HepG2 (cell line): ENCODE results near the gene SPACDR. TPM values are rescaled to one million over a fixed set of nuclear protein-coding genes. Genes with fewer than 3 reads are reported as not detected.

ENCODE experiments used
- FOXA3 ChIP-seq: IDR thresholded peaks from 2 replicates; pipeline ENCODE4 v1.6.1; 2016; ENCODE audit warnings: missing genetic modification reagents, missing compliant biosample characterization
- GPBP1L1 ChIP-seq: sonication (generic); formaldehyde crosslinking; IDR thresholded peaks from 2 replicates; pipeline ENCODE4 v1.5.0; 2020; ENCODE audit warnings: mild to moderate bottlenecking, missing genetic modification reagents
- HMGA1 ChIP-seq: sonication (generic); formaldehyde crosslinking; conservative IDR thresholded peaks from 2 replicates; pipeline ENCODE4 v1.4.0; 2020; ENCODE audit warnings: missing genetic modification reagents
- MAF1 ChIP-seq: sonication (generic); formaldehyde crosslinking; IDR thresholded peaks from 2 replicates; pipeline ENCODE4 v1.5.0; 2020; ENCODE audit warnings: missing genetic modification reagents, borderline replicate concordance
- MED8 ChIP-seq: sonication (generic); formaldehyde crosslinking; IDR thresholded peaks from 2 replicates; pipeline ENCODE4 v1.8.1; 2023; ENCODE audit warnings: mild to moderate bottlenecking, missing genetic modification reagents; ENCODE audit not compliant: insufficient replicate concordance
- NFRKB ChIP-seq: fragments of 450-650 bp; IDR thresholded peaks from 2 replicates; pipeline ENCODE4 v1.6.1; 2017
- PLRG1 ChIP-seq: fragments of 450-650 bp; conservative IDR thresholded peaks from 2 replicates; pipeline ENCODE4 v1.6.1; 2016
- SALL2 ChIP-seq: sonication (generic); formaldehyde crosslinking; IDR thresholded peaks from 2 replicates; pipeline ENCODE4 v1.8.1; 2023; ENCODE audit warnings: mild to moderate bottlenecking, missing genetic modification reagents, inconsistent platforms
- SMC3 ChIP-seq: IDR thresholded peaks from 2 replicates; pipeline ENCODE4 v1.6.1; 2011; ENCODE audit warnings: low read length, improper control_type of control experiment
- ZBTB1 ChIP-seq: sonication (generic); formaldehyde crosslinking; IDR thresholded peaks from 2 replicates; pipeline ENCODE4 v1.4.0; 2020; ENCODE audit warnings: missing genetic modification reagents, borderline replicate concordance
- ZNF207 ChIP-seq: fragments of 450-650 bp; IDR thresholded peaks from 2 replicates; pipeline ENCODE4 v1.6.1; 2016; ENCODE audit warnings: antibody characterized with exemption, borderline replicate concordance
- ZNF282 ChIP-seq: fragments of 450-650 bp; IDR thresholded peaks from 2 replicates; pipeline ENCODE4 v1.6.1; 2018; ENCODE audit not compliant: partially characterized antibody
- ZNF33A ChIP-seq: sonication (generic); formaldehyde crosslinking; IDR thresholded peaks from 2 replicates; pipeline ENCODE4 v1.5.1; 2020; ENCODE audit warnings: missing genetic modification reagents, mild to moderate bottlenecking, moderate library complexity, borderline replicate concordance
- ZNF350 ChIP-seq: sonication (generic); formaldehyde crosslinking; IDR thresholded peaks from 2 replicates; pipeline ENCODE4 v1.4.0; 2020; ENCODE audit warnings: mild to moderate bottlenecking, low read depth, missing genetic modification reagents, borderline replicate concordance
- ZNF574 ChIP-seq: sonication (generic); formaldehyde crosslinking; IDR thresholded peaks from 2 replicates; pipeline ENCODE4 v1.4.0; 2020; ENCODE audit warnings: missing genetic modification reagents
- ZNF773 ChIP-seq: sonication (generic); formaldehyde crosslinking; IDR thresholded peaks from 2 replicates; pipeline ENCODE4 v1.4.0; 2020; ENCODE audit warnings: missing genetic modification reagents, borderline replicate concordance
- polyA plus RNA-seq, 8 experiments: library from polyadenylated mRNA; depleted of rRNA in 3 of 8; stranded (reverse) in 7 of 8; unstranded in 1 of 8; fragments of >200 nt; fragmentation: Illumina TruSeq in 4 of 8; extraction: Trizol in 4 of 8; gene quantifications; 2 replicates each; pipeline versions ENCODE4 v1.2.1 to v1.2.3, GENCODE V29; 2011 to 2016; ENCODE audit warnings: low read depth in 4 of 8, missing spikeins in 1 of 8, mixed read lengths in 1 of 8; ENCODE audit not compliant: insufficient read depth in 1 of 8
- total RNA-seq, 5 experiments: library from RNA; depleted of rRNA; stranded (reverse); fragments of >200 nt; fragmentation: Illumina TruSeq; extraction: Trizol; gene quantifications; 2 replicates each; pipeline ENCODE4 v1.2.3, GENCODE V29; 2016; ENCODE audit warnings: low read depth in 1 of 5
- TF ChIP-seq, protein P1 (sequence below): IDR thresholded peaks from 2 replicates; pipeline ENCODE4 v1.6.1; 2016; ENCODE audit warnings: mild to moderate bottlenecking
- TF ChIP-seq, protein P2 (sequence below): sonication (generic); formaldehyde crosslinking; IDR thresholded peaks from 2 replicates; pipeline ENCODE4 v1.4.0; 2020; ENCODE audit warnings: mild to moderate bottlenecking, missing genetic modification reagents
- TF ChIP-seq, protein P3 (sequence below), 2 experiments: sonication (generic) in 1 of 2; formaldehyde crosslinking in 1 of 2; IDR thresholded peaks; 2 replicates each; pipeline versions ENCODE4 v1.4.0 to v1.6.1; 2018 to 2020; ENCODE audit warnings: missing genetic modification reagents in 2 of 2, borderline replicate concordance in 1 of 2, low read depth in 1 of 2, mild to moderate bottlenecking in 1 of 2, missing biosample characterization in 1 of 2

Gene SPACDR
- total and polyA plus RNA-seq, 2 of the 13 experiments (the other 11 are each of a cell fraction or from before 2014, with no cell fraction given) = 0.41 TPM; not detected in 1

- TF ChIP-seq SMC3 = no peak
- TF ChIP-seq SALL2 = 0 out of 2 replicates have a peak, but pooled peaks have one; percentile 44
- TF ChIP-seq ZNF350 (CRISPR knock-in tag) = peak; percentile 75
- 0 out of 2 replicates have a peak, but pooled peaks have one; percentile 69 for TF ChIP-seq MAF1 (CRISPR knock-in tag)
- TF ChIP-seq ZNF282 = no peak
- TF ChIP-seq ZNF574 = no peak
- TF ChIP-seq, protein P1, sequence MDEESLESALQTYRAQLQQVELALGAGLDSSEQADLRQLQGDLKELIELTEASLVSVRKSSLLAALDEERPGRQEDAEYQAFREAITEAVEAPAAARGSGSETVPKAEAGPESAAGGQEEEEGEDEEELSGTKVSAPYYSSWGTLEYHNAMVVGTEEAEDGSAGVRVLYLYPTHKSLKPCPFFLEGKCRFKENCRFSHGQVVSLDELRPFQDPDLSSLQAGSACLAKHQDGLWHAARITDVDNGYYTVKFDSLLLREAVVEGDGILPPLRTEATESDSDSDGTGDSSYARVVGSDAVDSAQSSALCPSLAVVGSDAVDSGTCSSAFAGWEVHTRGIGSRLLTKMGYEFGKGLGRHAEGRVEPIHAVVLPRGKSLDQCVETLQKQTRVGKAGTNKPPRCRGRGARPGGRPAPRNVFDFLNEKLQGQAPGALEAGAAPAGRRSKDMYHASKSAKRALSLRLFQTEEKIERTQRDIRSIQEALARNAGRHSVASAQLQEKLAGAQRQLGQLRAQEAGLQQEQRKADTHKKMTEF (CRISPR knock-in tag) = peak; percentile 24; the same call in 1 of the 2 replicates
- TF ChIP-seq, protein P2, sequence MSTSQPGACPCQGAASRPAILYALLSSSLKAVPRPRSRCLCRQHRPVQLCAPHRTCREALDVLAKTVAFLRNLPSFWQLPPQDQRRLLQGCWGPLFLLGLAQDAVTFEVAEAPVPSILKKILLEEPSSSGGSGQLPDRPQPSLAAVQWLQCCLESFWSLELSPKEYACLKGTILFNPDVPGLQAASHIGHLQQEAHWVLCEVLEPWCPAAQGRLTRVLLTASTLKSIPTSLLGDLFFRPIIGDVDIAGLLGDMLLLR (CRISPR knock-in tag) = 0 out of 2 replicates have a peak, but pooled peaks have one; percentile 72
- TF ChIP-seq NFRKB = no peak
- TF ChIP-seq ZNF207 = no peak
- no peak for TF ChIP-seq ZBTB1 (CRISPR knock-in tag)
- TF ChIP-seq HMGA1 (CRISPR knock-in tag) = no peak
- peak; percentile 67 for TF ChIP-seq MED8 (CRISPR knock-in tag)
- peak; percentile 57 for TF ChIP-seq FOXA3 (CRISPR knock-in tag)
- TF ChIP-seq, protein P3, sequence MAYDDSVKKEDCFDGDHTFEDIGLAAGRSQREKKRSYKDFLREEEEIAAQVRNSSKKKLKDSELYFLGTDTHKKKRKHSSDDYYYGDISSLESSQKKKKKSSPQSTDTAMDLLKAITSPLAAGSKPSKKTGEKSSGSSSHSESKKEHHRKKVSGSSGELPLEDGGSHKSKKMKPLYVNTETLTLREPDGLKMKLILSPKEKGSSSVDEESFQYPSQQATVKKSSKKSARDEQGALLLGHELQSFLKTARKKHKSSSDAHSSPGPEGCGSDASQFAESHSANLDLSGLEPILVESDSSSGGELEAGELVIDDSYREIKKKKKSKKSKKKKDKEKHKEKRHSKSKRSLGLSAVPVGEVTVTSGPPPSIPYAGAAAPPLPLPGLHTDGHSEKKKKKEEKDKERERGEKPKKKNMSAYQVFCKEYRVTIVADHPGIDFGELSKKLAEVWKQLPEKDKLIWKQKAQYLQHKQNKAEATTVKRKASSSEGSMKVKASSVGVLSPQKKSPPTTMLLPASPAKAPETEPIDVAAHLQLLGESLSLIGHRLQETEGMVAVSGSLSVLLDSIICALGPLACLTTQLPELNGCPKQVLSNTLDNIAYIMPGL (CRISPR knock-in tag; IDR thresholded peaks at IDR 0.05; ENCODE audit: borderline replicate concordance in 1 of 2, low read depth in 1 of 2) = peak in 1 of 2 experiments; percentile 71; a peak in 1 of 4 replicates
- TF ChIP-seq ZNF773 (CRISPR knock-in tag) = 0 out of 2 replicates have a peak, but pooled peaks have one; percentile 61
- TF ChIP-seq GPBP1L1 = no peak
- no peak for TF ChIP-seq ZNF33A
- no peak for TF ChIP-seq PLRG1
Measured at GRCh38 chr7:100478958-100479660, 15.0 kb upstream of the SPACDR start, which contains the start of gene TSC22D4 (continued).
